SW480 (cell line): ENCODE measurements around the gene GNAQ.

Source experiments
- DNase-seq: peaks from one replicate; pipeline ENCODE4 v3.0.0-alpha.2; 2016; ENCODE audit warnings: low spot score

Gene GNAQ

DNA sequence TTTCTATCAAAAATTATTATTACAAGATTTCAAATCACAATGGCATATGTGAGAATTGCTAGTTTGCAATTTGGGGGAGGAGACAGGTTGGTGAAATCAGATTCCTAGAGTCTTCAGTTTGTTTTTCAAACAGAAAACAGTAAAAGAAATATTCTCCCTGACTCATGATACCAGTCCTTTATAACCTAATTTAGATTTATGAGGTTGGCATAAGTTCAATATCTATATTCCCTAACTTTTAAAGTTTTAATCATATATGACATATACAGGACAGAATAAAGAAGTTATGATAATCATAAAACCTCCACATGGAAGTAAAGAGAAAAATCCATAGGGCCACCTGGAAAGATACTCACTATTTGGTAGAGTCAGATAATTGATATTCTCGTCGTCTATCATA is 216.4 kb downstream of the GNAQ start:
- no peak for DNase-seq

DNA sequence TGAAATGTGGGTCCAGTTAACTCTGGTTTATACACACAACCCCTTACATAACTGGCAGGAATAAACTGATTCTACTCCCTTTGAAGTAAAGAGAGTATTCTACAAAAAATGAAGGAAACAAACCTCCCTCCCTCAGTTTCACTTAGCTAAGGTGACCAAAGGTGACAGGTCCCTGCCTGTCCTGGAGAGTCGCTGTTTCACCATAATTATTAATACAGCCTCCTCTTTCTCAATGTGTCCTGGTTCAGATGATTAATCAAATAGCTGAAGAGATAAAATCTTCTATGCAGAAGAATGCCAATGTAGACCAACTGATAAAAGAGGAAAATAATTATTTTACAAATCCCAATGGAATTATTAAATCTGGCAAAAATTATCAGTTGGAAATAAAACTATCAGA is 219.8 kb downstream of the GNAQ start:
- no peak for DNase-seq

DNA sequence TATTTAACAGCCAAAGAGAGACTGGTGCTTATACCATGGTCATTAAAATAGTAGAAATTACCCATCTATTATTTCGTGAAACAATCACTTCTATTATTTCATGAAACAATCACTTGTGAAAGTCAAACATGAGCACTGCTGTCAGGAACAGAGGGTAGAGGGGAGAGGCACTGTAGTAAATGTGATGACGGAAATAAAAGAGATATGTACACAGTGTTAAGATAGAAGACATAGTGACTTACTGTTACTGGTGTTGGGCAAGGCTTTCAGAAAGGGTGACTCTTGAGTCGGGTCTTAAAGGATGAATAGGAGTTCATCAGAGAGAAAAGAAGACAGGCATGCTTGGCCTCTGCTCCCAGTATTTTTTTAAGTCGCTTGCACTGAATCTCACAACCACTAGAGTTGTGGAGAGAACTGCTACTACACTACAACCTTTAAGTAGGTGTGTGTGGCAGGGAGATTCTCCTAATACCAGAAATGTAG is 220.9 kb downstream of the GNAQ start:
- DNase-seq: no peak

DNA sequence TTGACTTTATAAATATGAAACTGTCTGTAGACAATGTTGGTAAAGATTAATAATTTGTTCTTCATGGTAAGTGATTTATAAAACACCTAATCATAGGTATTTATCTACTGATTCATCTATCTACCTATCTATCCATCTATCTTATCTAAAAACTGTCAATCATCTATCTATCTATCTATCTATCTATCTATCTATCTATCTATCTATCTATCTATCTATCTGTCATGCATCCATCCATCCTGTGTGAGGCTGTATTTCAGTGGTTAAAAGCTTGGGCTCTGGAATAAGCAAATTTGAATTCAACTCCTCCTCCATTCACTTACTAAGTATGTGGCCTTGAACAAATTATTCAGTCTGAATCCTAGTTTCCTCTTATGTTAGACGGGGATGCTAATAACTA is 221.6 kb downstream of the GNAQ start:
- no peak for DNase-seq

DNA sequence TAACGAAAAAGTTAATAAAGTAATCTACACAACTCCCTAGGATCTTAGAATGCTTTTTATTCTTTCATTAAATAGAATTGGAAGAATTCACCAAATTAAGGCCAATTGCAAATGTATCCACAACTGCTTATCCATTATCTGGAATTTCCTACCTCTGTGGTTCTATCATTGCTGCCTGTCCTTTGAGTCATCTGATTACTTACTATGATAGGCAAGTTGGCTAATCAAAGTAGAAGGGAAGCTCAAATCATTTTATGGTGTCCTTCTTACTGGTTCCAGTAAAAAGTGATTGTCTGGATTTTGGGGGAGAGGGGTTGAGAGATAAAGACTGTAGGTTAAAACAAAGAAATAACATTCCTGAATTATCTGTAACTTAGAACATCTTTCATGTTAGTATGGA is 222.1 kb downstream of the GNAQ start:
- DNase-seq: no peak

DNA sequence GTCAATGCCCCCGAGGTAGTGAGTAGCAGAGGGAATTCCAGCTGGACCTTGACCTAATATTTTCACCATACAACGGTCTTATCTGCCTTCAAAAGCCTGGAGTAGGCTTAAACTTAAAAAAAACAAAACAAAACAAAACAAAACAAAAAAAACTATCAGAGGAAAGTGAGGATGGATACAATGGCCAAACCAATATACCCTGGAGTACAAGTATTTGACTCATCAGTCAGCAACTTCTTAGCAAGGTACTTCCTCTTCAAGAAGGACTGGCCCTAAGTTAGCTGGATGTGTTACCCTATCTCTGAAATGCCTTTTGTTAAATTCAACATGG is 222.9 kb downstream of the GNAQ start:
- DNase-seq: no peak

DNA sequence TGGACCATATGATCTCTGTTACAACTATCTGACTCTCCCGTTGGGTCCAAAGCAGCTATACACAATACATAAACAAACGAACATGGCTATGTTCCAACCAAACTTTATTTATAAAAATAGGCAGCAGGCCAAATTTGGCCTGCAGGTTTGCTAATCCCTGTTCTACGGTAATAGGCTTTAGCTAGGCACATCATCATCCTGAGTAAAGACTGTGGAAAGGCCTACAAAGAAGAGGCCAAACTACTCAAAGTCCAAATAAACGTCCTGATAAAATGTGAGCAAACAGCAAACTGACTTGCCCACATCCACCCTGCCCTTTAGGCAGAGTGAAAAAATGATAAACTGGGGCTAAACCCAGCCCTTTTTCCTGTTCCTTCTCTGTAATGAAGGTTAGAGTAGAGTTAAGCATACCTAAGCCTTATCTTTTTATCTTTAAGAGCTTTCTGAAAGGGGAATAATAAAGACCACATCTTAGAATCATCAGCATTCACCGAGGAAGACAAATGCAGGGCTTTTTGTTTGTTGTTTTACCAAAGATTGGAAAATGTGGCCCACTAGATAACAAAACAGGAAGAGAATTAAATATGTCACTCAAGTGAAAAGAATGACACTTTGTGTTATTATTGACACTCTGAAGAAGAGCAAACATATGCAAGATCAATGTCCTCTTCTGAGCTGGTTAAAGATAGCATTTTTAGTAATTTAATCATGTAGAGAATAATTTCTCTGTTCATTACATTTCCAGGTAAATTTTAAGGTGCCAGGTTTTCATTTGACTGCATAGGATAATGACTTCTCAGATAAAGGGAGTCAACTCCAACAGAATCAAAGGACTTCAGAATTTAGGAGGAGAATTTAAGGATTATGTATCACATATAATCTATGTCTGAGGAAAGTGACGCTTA is 223.5 kb downstream of the GNAQ start:
- DNase-seq: no peak

DNA sequence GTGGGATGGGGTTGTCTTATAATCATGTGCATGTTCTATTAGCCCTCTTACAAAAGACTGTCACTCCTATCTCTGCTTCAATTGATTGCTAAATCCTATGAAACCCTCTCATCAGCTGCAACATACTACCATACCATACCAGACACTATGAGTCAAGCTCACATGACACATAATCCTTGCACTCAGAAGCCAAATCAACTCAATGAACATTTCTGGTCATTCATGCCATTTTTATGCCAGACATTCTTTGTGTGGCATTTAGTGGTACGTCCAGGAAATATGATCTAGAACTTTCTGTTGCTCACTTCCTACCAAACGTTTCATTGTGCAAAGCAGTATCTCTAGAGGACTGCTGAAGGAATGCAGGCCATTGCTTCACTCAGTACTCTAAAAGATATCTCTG is 224.3 kb downstream of the GNAQ start:
- DNase-seq: peak; percentile 3

DNA sequence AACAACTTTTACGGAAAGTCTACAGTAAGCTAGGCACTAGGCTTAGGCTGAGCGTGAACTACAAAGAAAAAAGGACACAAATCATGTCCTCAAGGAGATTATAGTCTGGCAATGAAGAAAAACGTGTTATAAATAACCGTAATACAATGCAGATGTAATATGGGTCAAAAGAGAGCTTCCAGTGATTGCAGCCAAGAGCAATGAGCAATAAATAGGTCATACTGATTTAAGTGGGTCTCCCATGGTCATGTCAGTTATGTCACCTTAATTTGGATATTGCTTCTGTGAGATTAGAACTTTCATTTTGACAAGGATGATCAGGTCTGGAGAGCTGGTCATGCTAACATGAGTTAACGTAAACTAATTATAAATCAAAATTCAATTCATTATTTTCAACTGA is 224.9 kb downstream of the GNAQ start:
- no peak for DNase-seq

DNA sequence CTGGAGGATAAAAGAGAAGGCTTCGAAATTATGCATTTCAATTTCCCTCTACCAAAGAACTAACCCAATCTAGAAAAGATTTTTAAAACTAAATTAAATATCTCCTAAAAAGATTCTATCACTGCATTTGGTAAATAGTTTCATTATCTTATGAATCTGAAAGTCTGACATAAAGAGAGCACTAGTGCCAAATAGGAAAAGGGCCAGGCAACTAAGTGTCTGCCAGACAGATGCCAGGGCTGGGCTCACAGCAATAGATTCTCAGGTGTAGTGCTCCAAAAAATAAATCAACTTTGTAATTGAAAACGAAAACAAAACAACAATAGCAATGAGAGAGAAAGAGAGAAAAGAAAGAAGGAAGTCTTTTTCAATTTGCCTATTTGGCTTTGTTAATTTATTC is 225.8 kb downstream of the GNAQ start:
- DNase-seq: no peak

DNA sequence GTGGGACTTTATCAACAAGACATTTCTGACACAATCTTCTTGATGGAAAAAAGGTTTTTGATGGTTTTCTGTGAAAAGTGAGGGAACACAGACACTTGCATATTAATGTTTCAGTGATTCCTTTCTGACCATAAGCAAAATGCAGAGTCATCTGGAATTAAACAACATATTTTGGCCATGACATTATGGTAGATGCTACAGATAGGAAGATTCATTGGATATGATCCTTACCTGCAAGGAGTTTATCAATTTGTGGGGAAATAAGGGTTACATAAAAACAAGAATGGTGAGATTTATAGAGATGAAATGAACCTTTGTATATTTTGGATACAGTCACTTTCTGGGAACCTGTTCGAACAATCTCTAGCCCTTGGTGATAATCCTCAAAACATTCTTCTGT is 228.2 kb downstream of the GNAQ start:
- DNase-seq: no peak

DNA sequence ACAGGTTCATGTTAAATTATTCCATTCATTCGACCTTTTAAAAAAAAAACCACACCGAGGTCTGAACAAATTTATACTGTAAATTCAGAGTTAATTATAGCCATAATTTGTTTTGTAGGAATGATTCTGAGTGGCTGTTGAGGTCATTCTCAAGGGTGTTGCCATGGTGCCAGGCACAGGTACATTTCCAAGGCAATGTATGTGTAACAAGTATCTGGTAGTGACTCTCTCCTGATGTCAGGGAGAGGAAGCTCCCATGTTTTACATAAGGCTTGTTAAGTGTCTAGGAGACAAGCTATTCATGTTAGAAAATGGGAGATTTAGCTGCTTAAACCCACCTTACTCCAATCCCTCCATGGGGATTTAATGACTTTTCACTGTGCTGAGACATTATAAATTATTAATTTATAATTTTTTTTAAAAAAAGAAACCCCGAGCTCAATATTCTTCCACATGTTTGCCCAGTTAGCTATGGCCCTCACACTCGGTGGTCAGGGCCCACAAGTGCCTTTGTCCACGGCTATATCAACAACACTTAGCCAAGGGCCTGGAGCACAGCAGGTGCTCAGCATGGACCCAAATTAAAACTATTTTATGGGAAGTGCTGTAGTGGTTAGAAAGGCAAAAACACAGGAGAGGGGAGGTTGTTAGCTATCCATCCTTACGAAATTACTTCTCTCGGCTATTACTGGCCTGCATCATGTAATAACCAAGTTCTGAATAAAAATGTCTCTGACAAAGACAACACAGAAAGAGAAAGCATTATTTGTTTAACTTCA is 228.9 kb downstream of the GNAQ start:
- no peak for DNase-seq

DNA sequence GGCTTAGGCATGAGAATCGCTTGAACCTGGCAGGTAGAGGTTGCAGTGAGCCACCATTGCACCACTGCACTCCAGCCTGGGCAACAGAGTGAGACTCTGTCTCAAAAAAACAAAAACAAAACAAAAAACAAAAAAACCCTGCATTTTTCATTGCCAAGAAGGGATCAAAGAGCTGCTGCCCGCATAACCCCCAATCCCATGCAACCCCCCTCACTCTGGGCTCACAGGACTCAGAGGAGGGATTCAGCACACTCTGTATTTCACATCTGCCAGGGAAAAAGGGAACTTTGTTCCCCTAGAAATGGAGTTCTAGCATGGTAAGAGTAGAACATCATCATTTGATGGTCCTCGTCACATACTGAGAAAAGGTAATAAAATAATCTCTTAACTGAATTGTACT is 229.5 kb downstream of the GNAQ start:
- DNase-seq: no peak

DNA sequence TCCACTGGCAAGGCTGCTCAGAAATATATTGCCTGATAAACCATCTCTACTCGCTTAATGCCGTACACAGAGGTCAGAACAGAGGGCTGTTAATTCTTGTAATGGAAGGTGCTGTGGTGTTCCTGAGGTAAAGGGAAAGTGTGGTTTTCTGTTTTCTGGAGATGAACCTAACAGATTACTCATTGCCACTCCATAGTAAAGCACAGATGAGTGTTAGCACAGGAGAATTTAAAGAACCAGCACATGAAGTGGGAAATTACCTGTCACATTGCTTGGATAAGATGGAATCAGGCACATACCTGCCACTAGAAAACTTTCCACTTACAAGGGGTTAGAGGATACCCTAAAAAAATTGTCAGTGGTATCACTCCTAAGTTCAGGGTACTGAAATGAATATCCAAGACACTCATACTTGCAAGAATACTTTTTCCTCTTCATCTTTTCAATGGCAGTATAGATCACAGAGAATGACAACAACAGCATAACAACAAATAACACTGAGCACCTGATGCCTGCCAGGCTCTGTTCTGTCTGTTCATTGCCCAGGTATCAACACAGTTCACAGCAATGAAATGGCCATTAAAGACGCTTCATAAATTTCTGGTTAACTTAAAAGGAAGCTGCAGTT is 230.6 kb downstream of the GNAQ start:
- no peak for DNase-seq

DNA sequence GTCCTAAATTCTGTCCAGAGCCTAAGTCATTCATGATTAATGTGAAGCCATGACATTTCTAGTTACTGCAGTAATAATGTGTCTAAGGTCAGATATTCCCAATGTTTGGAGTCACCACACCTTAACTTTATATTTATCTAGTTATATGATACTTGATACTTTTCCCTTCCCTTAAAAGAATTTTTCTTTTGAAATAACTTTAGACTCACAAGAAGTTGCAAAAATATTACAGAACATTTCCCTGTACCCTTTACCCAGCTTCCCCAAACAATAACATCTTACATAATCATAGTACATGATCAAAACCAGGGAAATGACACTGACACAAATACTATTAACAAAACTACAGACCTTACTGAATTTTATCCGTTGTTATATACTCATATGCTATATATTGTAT is 233.5 kb downstream of the GNAQ start:
- DNase-seq: no peak

DNA sequence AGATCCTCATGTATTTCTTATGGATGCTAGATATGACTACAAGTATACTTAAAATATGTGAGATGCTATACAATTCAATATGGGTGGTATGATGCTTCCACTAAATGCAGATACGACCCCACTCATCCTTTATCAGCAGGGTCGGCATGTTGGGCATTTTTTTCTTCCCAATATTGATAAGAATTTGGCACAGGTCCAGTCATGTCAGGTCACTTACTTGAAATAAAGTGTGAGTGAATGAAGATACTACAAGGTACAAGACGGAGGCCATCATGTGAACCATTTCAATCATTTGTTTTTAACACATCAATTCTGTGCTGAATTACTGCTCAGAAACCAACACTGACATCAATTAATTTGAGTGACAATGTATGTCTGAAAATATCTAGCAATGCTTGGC is 236.6 kb downstream of the GNAQ start:
- no peak for DNase-seq

DNA sequence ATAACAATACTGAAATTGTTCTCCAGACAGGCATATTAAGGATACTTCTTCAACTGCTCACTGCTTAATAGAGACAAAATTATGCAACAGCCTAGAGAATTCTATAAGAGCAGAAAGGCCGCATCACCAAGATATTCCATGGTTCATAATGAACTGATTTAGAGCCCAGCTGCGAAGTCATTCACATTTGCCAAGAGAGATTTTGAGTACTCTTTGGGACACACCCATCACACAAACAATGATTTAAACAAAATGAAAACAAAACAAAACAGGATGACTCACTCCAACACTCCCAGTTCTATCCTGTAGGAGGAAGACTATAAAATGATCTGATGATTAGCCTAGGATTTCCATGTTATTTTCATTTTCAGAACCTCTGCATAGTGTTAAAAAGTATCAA is 237.8 kb downstream of the GNAQ start:
- DNase-seq: peak; percentile 69

DNA sequence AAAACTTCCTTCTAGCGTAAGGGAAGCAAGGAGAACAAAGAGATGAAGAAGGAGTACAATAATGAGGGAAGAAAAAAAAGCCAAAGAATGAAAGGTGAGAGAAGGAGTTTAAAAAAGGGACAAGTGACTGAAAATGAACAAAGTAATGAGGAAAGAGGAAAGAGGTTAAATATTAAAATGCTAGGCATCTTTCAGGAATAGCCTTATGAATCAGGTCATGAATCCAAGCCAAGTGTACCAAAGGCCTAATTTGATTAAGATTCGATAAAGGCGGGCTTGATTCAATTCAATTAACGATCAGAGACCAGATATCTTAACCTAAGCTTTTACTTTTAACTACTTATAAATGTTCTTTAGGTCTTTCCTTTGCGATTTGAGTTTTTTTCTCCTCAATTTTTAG is 241.7 kb downstream of the GNAQ start:
- DNase-seq: no peak

DNA sequence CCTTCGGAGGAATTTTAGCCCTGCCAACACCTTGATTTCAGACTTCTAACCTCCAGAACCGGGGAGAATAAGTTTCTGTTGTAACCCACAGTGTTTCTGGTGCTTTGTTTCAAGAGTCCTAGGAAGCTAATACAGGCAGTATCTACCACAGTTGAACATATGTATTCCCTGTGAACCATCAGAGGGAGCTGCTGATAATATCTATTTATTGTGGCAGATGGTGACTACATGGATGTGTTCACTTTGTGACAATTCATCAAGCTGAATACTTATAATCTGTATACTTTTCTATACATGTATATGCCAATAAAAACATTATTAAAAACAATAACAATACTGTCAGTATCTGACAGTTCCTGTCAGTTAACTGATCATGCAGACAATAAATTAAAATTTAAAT is 246.3 kb downstream of the GNAQ start:
- DNase-seq: no peak

DNA sequence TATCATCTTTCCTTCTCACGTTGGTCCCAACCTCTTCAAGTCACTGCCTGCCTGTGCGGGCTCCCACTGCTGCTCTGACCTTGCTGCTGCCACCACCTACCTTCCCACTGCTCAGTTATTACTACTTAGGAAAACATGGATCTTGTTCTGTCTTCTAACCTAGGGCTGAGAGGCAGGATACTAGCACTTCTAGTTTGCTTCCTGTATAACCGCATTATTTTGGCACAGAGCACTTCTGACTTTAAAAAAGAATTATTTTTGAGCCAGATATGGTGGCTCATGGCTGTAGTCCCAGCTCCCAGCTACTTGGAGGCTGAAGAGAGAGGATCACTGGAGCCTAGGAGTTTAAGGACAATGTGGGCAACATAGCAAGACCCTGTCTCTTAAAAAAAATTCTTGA is 248.1 kb downstream of the GNAQ start:
- DNase-seq: no peak

DNA sequence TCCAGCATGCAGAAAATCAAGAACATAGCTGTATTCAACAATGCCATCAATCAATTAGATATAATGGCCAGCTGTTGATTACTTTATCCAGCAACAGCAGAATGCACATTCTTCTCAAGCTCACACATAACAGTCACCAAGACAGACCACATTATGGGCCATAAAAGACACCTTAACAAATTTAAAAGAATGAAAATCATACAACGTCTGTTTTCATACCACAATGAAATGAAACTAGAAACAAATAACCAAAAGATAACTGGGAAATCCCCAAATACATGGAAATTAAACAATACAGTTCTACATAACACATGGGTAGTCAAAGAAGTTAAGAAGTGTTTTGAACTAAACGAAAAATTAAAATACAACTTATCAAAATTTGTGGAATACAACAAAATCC is 252.6 kb downstream of the GNAQ start:
- DNase-seq: no peak

DNA sequence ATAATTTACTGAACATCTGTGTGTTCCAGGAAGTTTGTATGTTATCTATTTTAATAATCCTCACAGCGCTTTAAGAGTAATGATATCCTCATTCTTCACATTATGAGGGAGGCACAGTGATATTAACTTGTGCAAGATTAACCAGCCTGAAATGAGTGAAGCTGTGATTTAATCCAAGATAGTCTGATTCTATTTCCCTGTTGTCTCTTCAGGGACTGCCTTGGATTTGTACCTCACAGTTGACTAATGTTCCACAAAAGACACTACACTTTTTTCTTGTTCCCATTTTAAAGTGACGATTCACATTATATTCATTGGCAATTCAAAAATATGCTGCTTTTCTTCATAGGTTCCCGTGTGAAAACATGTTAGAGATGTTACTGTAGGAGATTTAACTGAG is 258.2 kb downstream of the GNAQ start:
- DNase-seq: no peak

DNA sequence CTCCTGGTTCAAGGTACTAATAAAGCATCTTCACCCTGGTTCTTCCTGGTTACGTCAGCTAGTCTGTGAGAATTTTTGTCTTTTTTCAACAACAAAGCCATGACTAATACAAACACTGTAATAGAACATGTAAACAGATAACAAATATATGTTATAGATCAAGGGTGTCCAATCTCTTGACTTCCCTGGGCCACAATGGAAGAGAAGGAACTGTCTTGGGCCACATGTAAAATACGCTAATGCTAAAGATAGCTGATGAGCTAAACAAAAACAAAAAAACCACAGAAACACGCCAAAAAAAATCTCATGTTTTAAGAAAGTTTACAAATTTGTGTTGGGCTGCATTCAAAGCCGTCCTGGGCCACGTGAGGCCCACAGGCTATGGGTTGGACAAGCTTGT is 259.0 kb downstream of the GNAQ start:
- no peak for DNase-seq
